ENCODE results near the gene AMOTL1. TPM values are rescaled to one million over a fixed set of nuclear protein-coding genes. Genes with fewer than 3 reads are reported as not detected.

The AMOTL1 gene
- polyA plus RNA-seq, 1 of the 3 experiments (the other 2 are of a cell fraction), result 10.7 TPM

GRCh38 chr11:94728966-94729751, 39.0 kb upstream of the AMOTL1 start:
- ChIA-PET POLR2A (no interaction called here), CTCF (interaction anchor here (0.8 to 1.4 kb wide), 2 partner anchors 12 to 106 kb away, joined by 3 to 6 read pairs; no protein-coding TSS in a partner anchor)
- Histone ChIP-seq H3F3A (replicated peaks; ENCODE audit: insufficient read depth) (peaks cover 3% of the 10 kb centered on the region), H3K9me3 (no peaks in the 10 kb centered on the region), H3K4me3 (ENCODE audit: low read depth in 2 of 2, low read length in 1 of 2) (no peak overlapping the region), H3K36me3 (replicated peaks in 1 of 2; ENCODE audit: control insufficient read depth in 1 of 2, insufficient read depth in 2 of 2, low read length in 1 of 2) (no peaks in the 10 kb centered on the region), H3K9ac (no peak overlapping the region), H3K4me2 (no peak overlapping the region), H3K4me1 (ENCODE audit: control insufficient read depth in 1 of 2, insufficient read depth in 2 of 2, low read depth in 1 of 2, low read length in 1 of 2) (peaks cover 19 to 27% of the 10 kb centered on the region in 2 experiments; a peak in 2 of 4 replicates), H2AFZ (ENCODE audit: low read depth) (no peak overlapping the region), H3K9me2 (no peaks in the 10 kb centered on the region), H4K20me1 (ENCODE audit: insufficient read depth) (no peaks in the 10 kb centered on the region), H3K27ac (ENCODE audit: low read depth in 2 of 2, low read length in 1 of 2) (no peak overlapping the region), H3K27me3 (ENCODE audit: insufficient read depth) (no peaks in the 10 kb centered on the region), H3K79me2 (ENCODE audit: insufficient read depth) (no peaks in the 10 kb centered on the region)
- no peak for DNase-seq
- TF ChIP-seq TAF1 (IDR thresholded peaks at IDR 0.05; ENCODE audit: borderline replicate concordance, low read depth, low read length), result no peak
- 90% methylated on average over 7 of the region's 7 CpGs for WGBS (ENCODE audit: low lambda C conversion rate)

- Histone ChIP-seq H3K9ac (no peak overlapping the region), H3K4me1 (ENCODE audit: control insufficient read depth in 1 of 2, insufficient read depth in 2 of 2, low read depth in 1 of 2, low read length in 1 of 2) (peaks cover 19 to 36% of the 10 kb centered on the region in 2 experiments; a peak in 3 of 4 replicates), H2AFZ (ENCODE audit: low read depth) (no peak overlapping the region), H3K9me2 (no peaks in the 10 kb centered on the region), H3F3A (replicated peaks; ENCODE audit: insufficient read depth) (peaks cover 3% of the 10 kb centered on the region), H3K9me3 (no peaks in the 10 kb centered on the region), H3K4me3 (ENCODE audit: low read depth in 2 of 2, low read length in 1 of 2) (no peak overlapping the region), H3K4me2 (no peak overlapping the region), H3K79me2 (ENCODE audit: insufficient read depth) (no peaks in the 10 kb centered on the region), H4K20me1 (ENCODE audit: insufficient read depth) (no peaks in the 10 kb centered on the region), H3K36me3 (replicated peaks in 1 of 2; ENCODE audit: control insufficient read depth in 1 of 2, insufficient read depth in 2 of 2, low read length in 1 of 2) (no peaks in the 10 kb centered on the region), H3K27me3 (ENCODE audit: insufficient read depth) (no peaks in the 10 kb centered on the region), H3K27ac (ENCODE audit: low read depth in 2 of 2, low read length in 1 of 2) (no peak overlapping the region)
- CTCF ChIA-PET, result interaction anchor here (1.4 to 4.3 kb wide), 2 partner anchors 11 to 12 kb away, joined by 6 to 26 read pairs; no protein-coding TSS in a partner anchor
- no peak for DNase-seq
- TF ChIP-seq SMC3 (IDR thresholded peaks at IDR 0.05; ENCODE audit: low read depth, low read length), result no peak
- no peak for TF ChIP-seq RXRA (IDR thresholded peaks at IDR 0.05; ENCODE audit: borderline replicate concordance, low read depth)
- no peak for TF ChIP-seq MXI1 (IDR thresholded peaks at IDR 0.05; ENCODE audit: low read depth, low read length)
- no peak for TF ChIP-seq GATA2 (CRISPR knock-in tag; IDR thresholded peaks at IDR 0.05)
- TF ChIP-seq ELF1 (IDR thresholded peaks at IDR 0.05), result no peak
- TF ChIP-seq TEAD4 (IDR thresholded peaks at IDR 0.05; ENCODE audit: borderline replicate concordance, insufficient read depth), result no peak
- TF ChIP-seq FOXM1 (IDR thresholded peaks at IDR 0.05; ENCODE audit: low read depth), result no peak
- TF ChIP-seq USF2 (IDR thresholded peaks at IDR 0.05; ENCODE audit: borderline replicate concordance, low read depth, low read length), result no peak
- no peak for TF ChIP-seq NFIC (IDR thresholded peaks at IDR 0.05; ENCODE audit: borderline replicate concordance)
- TF ChIP-seq IRF3 (IDR thresholded peaks at IDR 0.05; ENCODE audit: low read depth, low read length), result no peak
- TF ChIP-seq NRF1 (IDR thresholded peaks at IDR 0.05; ENCODE audit: low read depth, low read length), result no peak
- TF ChIP-seq CTCF (IDR thresholded peaks at IDR 0.05), result no peak
- no peak for TF ChIP-seq GABPA (IDR thresholded peaks at IDR 0.05; ENCODE audit: low read depth)
- no peak for TF ChIP-seq MAX (IDR thresholded peaks at IDR 0.05; ENCODE audit: low read depth)
- TF ChIP-seq JUND (IDR thresholded peaks at IDR 0.05), result no peak
- TF ChIP-seq FOSL2 (IDR thresholded peaks at IDR 0.05; ENCODE audit: borderline replicate concordance, low read depth), result no peak
- no peak for TF ChIP-seq USF1 (IDR thresholded peaks at IDR 0.05; ENCODE audit: borderline replicate concordance, low read depth)
- POLR2A ChIA-PET, result no interaction called here
- 80% methylated on average over 1 of the region's 1 CpG for WGBS (ENCODE audit: low lambda C conversion rate)
These were observed 38.0 kb upstream of the AMOTL1 start for GRCh38 chr11:94730153-94730552.
